HG03457 (cell line): ENCODE results near the gene CELSR1.

ENCODE experiments used
- ATAC-seq: cut with Tn5 transposase; IDR thresholded peaks from one replicate; pipeline ENCODE4 v1.9.1; 2021; ENCODE audit warnings: moderate number of reproducible peaks; ENCODE audit not compliant: unreplicated experiment

CELSR1 gene, protein sequence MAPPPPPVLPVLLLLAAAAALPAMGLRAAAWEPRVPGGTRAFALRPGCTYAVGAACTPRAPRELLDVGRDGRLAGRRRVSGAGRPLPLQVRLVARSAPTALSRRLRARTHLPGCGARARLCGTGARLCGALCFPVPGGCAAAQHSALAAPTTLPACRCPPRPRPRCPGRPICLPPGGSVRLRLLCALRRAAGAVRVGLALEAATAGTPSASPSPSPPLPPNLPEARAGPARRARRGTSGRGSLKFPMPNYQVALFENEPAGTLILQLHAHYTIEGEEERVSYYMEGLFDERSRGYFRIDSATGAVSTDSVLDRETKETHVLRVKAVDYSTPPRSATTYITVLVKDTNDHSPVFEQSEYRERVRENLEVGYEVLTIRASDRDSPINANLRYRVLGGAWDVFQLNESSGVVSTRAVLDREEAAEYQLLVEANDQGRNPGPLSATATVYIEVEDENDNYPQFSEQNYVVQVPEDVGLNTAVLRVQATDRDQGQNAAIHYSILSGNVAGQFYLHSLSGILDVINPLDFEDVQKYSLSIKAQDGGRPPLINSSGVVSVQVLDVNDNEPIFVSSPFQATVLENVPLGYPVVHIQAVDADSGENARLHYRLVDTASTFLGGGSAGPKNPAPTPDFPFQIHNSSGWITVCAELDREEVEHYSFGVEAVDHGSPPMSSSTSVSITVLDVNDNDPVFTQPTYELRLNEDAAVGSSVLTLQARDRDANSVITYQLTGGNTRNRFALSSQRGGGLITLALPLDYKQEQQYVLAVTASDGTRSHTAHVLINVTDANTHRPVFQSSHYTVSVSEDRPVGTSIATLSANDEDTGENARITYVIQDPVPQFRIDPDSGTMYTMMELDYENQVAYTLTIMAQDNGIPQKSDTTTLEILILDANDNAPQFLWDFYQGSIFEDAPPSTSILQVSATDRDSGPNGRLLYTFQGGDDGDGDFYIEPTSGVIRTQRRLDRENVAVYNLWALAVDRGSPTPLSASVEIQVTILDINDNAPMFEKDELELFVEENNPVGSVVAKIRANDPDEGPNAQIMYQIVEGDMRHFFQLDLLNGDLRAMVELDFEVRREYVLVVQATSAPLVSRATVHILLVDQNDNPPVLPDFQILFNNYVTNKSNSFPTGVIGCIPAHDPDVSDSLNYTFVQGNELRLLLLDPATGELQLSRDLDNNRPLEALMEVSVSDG (N-terminal part only)

DNA sequence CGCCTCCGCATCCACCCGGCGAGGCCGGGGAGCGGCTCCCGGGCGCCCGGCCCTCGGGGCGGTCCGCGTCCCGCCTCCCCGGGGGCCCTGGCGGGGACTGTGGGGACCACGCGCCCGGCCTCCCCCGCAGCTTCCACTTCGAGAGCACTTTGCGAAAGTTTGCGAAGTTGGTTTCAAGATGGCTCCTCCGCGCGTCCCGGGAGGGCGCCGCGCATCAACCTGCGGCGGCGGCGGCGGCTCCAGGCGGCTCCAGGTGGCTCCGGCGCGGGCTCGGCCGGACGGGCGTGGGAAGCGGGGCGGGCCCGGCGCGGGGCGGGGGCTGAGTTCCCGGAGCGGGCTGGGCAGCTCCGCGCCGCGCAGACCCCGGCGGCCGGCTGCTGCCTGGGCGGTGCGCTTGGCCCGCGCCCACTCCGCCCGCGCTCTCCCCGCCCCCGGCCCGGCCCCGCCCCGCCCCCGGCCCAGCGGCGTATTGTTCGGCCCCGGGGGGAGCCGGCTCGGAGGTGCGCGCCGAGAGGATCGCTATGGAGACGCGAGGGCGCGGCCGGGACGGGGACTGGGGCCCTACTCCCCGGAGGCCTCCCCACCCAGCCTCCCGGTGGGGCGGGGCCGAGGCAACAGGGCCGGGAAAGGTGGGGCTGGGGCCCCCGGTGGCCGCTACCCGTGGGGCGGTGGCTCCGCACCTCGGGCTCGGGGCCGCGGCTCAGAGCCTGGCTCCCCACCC, at the start of gene CELSR1:
Gene CELSR1 (minus strand): TSS at position 396 of the 721 bp plus-strand sequence. CDS start 450 bp downstream, outside the sequence.
- no peak for ATAC-seq

DNA sequence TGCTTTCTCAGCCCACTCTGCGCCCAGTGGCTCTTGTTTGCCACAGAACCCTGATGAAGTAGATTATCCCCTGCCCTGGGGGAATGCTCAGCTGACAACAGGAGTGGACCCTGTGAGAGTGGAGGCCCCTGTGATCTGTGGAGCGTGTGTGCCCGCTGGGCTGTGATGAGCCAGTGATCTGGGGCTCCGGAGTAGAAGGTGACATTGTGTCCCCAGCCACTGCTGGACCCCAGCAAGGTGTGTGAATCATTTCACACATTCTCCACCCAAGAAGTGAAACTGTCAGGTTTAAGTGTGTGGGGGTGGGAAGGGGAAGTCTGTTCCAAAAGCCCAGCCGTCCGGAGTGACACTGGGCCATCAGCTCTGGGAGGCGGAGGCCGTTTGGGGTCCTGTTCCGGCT, 49.6 kb upstream of the CELSR1 start:
- ATAC-seq, result peak; percentile 35

DNA sequence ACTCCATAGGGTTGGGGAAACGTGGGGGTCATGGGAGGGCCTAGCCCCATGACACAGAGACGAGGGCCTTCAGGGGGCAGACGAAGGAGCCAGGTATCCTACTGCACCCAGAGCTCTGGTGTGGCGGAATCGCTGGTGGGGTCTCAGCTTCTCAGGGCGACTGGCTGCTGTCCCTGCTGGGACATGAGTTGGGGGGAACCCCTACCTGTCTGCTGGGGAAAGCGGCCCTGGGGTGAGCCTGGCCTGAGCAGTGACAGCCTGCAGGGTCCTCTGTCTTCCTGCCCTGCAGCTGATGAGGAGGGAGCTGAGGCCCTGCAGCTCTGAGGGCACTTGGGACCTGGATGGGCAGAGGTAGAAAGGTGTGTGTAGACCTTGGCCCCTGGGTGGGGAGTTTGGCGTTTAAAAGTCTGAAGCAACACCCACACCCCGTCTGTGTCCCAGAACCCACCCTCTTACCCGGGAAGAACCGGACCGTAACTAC, 49.2 kb upstream of the CELSR1 start:
- no peak for ATAC-seq

DNA sequence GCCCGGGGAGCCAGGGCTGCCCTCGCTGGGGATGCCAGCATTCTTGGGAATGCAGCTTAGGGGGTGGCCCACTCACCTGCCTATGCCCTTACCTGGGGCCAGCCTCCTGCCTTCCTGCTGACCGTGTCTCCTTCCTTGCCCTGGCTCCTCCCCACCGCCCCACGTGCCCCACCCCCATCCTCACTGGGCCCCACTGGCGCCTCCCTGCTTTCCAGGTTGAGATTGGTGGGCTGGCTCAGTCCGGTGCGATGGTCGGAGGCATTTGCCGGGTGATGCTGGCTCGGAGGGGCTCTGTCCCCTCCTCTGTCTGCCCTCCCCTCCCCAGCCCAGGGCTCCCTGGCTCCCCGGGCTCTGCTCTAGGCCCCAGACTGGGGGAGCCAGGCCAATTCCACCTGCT, 48.7 kb upstream of the CELSR1 start:
- ATAC-seq, result no peak

DNA sequence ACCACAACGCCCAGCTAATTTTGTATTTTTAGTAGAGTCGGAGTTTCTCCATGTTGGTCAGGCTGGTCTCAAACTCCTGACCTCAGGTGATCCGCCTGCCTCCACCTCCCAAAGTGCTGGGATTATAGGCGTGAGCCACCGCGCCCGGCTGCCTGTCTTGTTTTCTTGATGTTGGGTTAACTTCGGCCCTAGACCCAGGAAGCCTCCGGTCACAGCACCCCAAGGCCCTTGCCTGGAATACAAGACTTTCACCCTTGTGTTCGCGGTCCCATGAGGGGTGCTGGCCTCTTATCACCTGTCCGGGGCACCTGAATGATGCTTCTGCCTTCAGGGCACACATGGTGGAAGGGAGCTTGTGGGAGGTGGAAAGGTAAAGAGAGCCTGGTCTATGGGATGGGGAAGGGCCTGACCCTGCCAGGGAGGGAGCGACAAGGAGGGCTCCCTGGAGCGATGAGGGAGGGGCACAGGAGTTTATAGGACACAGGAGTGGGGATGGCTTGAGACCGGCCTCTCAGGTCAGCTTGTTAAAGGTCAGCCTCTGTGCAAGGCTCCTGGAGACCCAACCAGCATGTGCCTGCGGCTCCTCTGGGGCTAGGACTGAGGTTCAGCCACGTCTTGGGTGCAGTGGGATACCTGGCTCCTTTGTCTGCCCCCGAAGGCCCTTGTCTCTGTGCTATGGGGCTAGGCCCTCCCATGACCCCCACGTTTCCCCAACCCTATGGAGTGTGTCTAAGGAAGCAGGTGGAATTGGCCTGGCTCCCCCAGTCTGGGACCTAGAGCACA, 48.1 kb upstream of the CELSR1 start:
- no peak for ATAC-seq

DNA sequence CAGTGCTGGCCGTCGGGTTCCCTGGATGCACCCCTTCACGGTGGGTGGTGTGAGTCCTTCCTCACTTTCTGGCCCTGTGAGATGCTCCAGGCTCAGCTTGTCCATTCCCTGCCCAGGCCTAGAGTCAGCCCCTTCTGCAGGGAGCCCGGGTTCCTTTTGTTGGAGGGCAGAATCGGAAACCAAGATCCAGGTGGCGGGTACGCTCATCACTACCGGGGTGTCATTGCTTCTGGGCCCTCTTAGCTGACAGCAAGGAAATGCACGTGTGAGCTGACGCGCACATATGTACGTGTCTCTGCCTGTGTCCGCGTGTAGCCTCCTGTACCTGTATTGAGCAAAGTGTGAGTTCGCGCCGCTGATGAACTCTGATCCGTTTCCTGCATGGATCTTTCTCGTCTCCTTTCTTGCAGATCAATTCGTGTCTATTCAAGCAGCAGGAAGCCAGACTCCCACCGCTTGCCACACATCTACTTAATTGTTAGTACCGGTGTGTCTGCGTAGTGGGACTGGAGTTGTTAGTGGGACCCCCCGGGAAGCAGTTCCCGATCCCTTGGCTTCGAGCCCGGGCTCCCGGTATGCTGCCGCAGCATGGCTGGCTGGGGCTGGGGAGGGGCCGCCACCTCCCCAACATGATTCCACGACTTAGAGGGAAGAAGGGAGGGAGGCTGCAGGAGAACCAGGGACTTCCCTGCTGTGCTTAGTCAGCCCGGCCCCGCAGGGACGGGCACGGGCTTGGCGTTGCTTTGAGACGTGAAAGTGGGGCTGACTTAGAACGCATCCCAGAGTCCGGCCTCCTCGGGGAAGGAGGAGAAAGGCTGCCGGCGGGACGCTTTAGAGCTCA, 46.9 kb upstream of the CELSR1 start:
- ATAC-seq, result no peak

DNA sequence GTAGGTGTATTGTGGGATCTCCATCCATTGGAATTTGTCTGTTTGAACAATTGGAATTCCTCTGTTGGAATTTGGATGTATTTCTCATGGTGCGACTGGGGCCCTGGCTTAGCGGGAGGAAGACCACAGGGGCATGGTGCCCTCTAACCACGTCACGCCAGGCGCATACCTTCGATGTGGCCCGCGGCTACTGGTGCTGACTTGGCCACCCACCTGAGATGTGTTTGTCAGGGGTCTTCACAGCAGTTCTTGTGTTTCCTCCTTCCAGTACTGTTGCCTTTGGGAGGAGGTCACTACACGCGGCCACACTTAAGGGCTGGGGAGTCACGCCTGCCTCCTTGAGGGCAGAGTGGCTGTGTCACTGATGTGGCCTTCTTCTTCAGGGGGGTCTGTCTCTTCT, 46.2 kb upstream of the CELSR1 start:
- ATAC-seq, result no peak

DNA sequence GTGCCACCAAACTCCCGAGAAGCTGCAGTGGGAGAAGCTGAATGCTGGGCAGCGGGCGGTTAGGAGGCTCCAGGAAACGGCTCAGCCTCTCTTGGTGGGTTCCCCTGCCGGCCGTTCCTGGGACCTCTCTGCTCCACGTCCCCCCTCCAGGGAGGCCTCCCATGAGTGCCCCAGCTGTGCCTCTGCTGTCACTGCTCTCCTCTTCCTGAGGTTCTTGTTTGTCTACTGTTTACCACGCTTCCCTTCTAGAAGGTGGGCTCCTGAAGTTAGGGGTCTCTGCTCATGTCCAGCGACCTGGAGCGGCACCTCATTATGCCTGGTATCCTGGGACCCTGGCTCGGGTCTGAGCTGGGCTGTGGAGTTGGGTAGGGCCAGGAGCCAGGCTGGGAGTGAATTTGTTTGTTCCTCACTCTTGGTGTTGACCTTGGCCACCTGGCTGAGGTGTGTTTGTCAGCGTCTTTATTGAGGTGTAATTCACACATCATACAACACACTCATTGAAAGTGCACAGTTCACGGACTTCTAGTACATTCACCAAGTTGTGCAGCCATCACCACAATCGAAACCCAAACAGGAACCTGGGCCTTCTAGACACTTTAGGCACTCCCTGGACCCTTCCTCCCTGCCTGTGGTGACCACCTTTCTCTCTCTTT, 45.0 kb upstream of the CELSR1 start:
- no peak for ATAC-seq

DNA sequence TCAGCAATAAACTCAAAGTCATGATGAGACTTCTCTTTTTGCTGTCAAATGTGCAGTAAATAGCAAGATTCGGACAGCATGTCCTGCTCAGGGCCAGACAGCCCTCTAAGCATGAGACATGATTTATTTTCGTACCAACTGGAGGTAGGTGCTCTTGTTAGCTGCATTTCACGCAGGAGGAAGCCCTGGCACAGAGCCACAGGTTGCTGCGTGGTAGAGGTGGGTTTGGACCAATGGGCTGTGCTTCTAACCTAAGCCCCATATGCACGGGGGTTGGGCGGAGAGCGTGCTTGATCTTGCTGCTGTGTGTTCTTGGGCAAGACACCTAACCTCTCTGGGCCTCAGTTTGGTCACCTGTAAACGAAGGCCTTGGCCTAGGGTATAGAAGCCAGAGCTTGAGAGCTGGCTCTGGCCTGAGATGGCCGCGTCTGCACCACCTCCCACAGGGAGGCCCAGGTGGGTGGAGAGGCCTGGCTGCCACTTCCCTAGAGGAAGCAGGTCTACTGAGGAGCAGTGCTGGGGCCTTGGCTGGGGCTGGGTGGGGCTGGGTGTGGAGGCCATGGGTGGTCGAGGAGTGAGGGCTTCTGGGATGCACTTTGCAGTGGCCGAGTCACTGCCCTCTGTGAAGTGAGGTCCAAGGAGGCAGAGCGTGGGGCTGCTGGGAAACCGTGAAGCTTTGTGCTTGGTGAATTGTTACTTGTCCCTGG, 44.3 kb upstream of the CELSR1 start:
- no peak for ATAC-seq

DNA sequence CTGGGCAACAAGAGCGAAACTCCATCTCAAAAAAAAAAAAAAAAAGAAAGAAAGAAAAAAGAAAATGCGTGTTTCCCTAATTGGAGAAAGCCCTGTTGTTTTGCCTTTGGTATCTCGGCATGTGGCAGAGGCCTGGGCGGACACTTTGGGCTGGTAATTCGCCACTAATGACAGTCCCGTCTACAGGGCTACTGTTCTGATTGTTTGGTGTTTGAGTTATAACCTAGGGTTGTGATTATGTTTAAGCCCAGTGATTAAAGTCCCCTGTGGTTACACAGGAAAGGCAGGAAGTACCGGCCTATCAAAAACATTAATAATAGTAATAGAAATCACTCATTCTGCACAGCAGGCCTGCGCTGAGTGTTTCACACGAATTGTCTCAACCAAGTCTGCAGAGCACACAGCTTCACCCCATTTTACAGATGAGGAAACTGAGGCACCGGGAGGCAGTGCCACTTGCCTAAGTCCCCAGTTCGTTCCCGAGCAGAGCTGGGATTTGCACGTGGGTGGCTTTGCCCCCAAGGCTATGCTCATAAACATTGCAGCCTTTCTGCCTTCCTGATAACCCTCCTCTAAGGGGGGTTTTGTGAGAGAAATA, 43.6 kb upstream of the CELSR1 start:
- ATAC-seq, result no peak

DNA sequence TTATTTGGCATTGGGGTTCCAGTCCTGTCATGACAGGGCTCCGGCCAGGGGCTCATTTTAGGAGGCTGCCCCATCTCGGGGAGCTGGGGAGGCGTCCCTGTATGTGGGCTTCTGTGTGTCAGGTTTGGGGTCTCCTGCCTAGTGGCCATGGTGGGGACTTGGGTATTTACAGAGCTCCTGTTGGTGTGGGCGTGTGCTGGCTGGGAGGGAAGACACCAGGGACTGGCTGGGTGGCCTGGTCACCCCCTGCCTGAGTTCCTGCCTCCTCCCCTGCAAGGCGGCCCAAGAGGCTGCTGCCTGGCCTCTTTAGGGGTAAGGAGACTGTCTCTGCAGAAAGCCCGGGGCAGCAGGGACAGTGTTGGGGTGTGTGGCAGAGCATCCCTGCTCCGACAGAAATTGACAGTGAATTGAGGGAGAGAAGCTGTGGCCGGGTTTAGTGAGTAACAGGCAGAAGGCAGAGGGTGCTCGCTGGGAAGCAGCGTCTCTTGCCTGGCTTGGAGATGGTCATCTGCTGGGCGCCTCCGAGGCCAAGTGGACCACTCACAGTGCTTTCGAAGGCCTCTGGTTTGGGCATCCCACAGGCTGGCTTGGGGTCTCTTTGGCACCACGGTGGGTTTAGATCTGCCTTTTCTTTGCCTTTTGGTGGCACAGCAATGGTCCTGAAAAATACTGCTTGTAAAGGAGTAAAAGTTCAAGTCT, 42.5 kb upstream of the CELSR1 start:
- ATAC-seq, result no peak

DNA sequence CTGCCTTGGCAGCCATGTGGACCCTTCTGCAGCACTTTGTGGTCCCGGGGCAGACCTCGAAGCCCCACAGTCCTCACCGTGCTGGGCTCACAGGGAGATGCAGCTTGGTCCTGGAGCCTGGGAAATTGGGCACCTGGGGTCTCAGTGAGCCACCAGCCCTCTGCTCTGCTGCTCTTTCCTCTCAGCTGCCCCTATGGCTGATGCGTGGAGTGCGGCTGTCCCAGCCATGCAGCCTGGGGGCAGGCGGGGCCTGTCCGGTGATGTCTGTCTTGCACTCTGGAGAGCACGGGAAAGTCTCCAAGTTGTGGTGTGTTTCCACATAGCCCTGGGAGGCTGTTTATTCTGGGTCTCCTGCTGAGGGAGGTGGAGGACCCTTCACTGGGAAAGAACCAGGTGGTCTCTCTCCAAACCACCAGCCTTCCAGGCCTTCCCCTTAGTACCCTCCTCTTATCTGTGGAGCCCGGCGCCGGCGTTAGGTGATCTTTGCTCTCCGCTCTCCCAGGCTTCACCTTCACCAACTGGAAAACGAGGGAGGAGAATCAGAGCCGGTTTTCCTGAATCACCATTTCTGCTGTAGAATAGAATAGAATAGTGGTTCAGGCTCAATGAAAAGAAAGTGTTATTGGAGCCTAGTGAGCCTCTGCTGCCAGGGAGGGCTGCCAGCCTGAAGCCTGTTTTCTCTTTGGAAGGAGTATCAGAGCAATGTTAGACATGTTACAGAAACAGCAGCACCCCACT, 41.6 kb upstream of the CELSR1 start:
- ATAC-seq, result no peak

DNA sequence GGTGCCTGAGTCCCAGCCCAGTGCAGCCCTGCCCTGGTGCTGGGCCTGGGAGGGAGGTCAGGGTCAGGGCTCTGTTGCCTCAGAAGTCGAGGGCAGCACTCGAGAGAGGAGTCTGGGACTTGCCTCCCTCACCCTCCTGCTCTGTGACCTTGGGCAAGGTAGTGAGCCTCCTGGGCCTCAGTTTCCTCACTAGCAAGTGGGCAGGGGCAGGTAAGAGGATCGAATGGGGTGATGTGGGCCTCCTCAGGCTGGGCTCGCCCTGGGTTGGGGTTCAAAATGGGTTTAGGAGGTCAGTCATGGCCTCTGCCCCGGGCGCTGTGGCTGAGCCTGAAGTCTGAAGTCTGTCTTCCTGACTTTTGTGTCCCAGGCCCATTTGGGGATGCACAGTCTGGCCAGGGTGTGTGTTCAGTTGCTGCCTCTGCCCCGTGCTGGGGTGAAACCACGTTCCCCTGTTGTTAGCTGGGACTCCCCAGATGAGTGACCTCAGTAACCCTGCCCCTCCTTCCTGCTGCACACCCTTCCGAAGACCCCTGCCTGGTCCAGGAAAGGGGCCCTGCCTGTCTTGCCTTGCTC, 40.9 kb upstream of the CELSR1 start:
- no peak for ATAC-seq

DNA sequence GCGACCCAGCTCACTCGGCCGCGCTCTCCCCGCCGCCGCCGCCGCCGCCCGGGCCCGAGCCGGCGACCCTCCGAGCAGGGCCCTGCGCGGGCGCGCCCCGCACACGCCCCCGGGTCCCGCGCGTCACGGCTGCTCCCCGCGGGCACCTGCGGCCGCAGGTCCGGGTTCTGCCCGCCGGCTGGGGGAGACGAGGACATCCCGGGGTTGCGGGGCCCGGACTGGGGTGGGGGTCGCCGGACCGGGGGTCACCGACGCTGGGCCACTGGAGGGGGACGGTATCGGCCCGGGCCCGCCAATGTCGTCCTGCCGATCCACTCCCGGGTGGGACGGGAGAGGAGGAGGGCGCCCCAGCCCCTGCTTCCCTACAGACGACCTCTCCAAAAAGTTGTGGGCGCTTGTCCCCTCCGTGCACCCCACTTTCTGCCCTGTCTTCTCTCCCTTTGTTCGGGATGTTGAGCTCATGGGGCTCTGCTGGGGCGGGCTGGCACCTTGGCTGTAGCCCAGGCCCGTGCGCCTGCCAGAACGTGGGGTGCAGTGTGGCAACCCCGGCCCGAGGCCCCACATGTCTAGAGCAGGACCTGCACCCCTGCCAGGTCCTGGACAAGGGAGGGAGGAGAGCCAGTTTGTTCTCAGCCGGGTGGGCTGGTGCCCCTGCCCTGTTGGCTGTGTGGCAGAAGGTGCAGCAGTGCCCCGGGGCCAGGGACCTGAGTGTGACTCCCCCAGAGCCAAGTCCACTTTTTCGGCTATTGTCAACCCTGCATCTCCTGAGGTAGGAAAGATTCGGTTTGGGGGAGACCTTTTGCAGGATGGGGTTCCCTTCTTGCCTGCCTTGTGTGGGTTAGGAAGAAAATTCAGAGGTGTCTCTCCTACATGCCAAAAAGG, 40.2 kb upstream of the CELSR1 start:
- no peak for ATAC-seq
